AG04449 (cell line): ENCODE measurements around the gene GIMAP2.
"Not testable (repeated sequence)": the region's sequence is repeated elsewhere in the genome, so short reads cannot be mapped to it uniquely, and the experiment has no call there.

ENCODE experiments used
- CTCF ChIA-PET: fragments of 350-600 bp; formaldehyde crosslinking; extraction: SDS; loops from one replicate; lab custom pipeline; 2021; ENCODE audit warnings: antibody characterized with exemption; lab: Yijun Ruan, JAX
- POLR2A ChIA-PET: fragments of 400-600, 350-600 bp; formaldehyde crosslinking; extraction: SDS; loops from one replicate; lab custom pipeline; 2020; ENCODE audit warnings: antibody characterized with exemption, inconsistent platforms; lab: Yijun Ruan, JAX
- DNase-seq: peaks from one replicate; pipeline ENCODE4 v3.0.0-alpha.2; 2010; ENCODE audit warnings: low read depth, low spot score
- H3K4me3 ChIP-seq: 2 replicates; pipeline ENCODE4 v1.5.1; 2011; ENCODE audit warnings: low read depth, mild to moderate bottlenecking, control low read depth, low read length
- TF ChIP-seq, protein P1 (sequence below): IDR thresholded peaks from one replicate; pipeline ENCODE4 v1.5.1; 2011; ENCODE audit warnings: mild to moderate bottlenecking, moderate library complexity, low read length, control low read depth, inconsistent platforms; ENCODE audit not compliant: insufficient read depth; ENCODE audit errors: missing control alignments

The GIMAP2 gene

DNA sequence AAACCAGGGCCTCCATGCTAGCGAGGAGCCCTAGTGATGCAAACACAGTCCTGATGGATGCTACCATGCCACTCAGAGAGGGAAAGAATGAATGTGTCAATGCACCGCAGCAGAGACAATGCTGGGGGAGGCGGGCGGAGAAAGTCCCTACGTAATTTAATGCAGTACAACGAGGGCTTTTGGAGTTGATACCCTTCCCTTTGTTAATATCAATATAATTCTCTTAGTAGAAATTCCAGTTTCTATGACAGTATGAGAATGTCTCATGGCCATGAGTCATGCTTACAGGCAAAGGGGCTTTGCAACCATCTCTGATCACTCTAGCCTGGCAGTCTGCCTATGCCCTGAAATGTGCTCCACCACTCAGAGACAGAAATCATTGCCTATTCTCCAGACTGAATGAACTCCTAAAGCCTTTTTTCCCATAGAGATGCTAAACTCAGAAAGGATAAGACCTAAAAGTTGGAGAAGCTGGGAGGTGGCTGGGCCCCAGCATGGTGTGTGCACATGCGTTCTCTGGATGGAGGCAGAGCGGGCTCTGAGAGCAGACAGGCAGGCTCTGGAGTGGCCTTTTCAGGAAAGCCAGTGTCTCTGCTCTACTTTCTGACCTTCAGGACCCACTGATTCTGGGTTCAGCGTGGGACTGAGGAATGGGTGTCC, 20.3 kb upstream of the GIMAP2 start:
- ChIA-PET POLR2A (no interaction called here), CTCF (no interaction called here)
- no peak for DNase-seq
- TF ChIP-seq, protein P1, sequence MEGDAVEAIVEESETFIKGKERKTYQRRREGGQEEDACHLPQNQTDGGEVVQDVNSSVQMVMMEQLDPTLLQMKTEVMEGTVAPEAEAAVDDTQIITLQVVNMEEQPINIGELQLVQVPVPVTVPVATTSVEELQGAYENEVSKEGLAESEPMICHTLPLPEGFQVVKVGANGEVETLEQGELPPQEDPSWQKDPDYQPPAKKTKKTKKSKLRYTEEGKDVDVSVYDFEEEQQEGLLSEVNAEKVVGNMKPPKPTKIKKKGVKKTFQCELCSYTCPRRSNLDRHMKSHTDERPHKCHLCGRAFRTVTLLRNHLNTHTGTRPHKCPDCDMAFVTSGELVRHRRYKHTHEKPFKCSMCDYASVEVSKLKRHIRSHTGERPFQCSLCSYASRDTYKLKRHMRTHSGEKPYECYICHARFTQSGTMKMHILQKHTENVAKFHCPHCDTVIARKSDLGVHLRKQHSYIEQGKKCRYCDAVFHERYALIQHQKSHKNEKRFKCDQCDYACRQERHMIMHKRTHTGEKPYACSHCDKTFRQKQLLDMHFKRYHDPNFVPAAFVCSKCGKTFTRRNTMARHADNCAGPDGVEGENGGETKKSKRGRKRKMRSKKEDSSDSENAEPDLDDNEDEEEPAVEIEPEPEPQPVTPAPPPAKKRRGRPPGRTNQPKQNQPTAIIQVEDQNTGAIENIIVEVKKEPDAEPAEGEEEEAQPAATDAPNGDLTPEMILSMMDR, result no peak
- H3K4me3 ChIP-seq, result no peak overlapping the region

DNA sequence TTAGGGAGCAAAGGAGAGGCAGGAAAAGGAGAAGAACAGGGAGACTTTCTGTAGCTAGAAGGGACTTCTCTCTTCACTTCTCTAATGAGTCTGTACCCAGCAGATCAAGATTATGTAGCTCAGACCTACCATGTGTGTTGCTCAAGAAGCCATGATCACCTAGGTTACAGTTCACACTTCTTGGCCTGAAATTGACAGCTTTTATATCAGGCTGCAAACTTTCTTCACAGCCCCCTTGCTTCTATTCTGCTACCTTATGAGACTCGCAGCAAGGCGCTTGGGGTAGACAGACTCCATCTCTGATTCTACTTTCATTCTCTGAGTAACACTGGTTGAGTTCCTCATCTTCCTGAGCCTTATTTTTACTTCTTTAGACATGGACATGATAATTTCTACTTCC, 19.6 kb upstream of the GIMAP2 start:
- CTCF ChIA-PET, result no interaction called here
- no peak overlapping the region for H3K4me3 ChIP-seq

GRCh38 chr7:150666412-150666811, 19.1 kb upstream of the GIMAP2 start:
- CTCF ChIA-PET, result no interaction called here
- POLR2A ChIA-PET, result no interaction called here
- DNase-seq, result no peak
- TF ChIP-seq, protein P1, result no peak
- H3K4me3 ChIP-seq, result no peak overlapping the region

More for the DNA sequence above, 19.6 kb upstream of the GIMAP2 start:
- TF ChIP-seq, protein P1, result no peak
- POLR2A ChIA-PET, result no interaction called here
- DNase-seq, result no peak

DNA sequence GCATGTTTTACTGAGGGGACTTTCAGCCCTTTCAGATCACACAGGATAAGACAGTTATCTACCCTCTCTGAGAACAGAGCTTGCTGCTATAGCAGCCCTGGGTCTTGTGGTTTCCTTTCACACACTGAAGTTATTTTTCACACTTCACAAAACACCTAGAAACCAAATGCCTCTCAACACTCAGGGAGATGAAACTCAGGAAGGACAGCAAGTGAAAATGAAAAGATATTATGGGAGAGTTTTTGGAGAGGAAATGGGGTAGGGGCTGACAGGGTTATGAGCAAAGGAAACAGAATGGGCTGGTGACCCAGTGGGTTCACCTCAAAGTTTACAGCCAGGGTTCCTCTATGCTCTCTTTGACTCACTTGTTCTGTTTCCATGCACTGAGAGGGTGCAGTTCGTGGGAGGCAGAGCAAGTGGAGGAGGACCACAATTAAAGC, 17.0 kb upstream of the GIMAP2 start:
- ChIA-PET CTCF (no interaction called here), POLR2A (no interaction called here)
- TF ChIP-seq, protein P1, result no peak
- H3K4me3 ChIP-seq, result no peak overlapping the region
- no peak for DNase-seq

DNA sequence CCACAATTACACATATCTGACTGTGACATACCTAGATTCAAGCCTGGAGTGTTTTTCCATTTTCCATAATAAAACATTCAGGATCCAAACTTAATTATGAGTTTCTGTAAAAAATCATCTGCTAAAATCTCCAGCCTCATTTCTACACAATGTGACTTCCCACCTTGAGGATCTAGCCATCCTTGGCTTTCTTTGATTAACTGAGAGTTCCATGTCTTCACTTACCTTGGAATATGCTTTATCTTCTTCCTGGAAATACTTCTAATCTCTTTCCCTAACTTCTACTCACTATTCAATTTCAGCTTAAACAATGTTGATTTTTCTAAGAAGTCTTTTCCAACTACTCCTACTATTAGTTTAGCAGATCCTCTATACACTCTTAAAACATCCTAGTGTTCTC, 16.5 kb upstream of the GIMAP2 start:
- TF ChIP-seq, protein P1, result no peak
- CTCF ChIA-PET, result no interaction called here
- POLR2A ChIA-PET, result no interaction called here
- no peak overlapping the region for H3K4me3 ChIP-seq
- no peak for DNase-seq

GRCh38 chr7:150671798-150672585, 13.5 kb upstream of the GIMAP2 start:
- DNase-seq, POLR2A ChIA-PET, CTCF ChIA-PET, H3K4me3 ChIP-seq: not testable (repeated sequence)
